Measurements from ENCODE around the gene SLC6A12. TPM values are rescaled to one million over a fixed set of nuclear protein-coding genes. Genes with fewer than 3 reads are reported as not detected.

SLC6A12 gene
- total and polyA plus RNA-seq, 8 donors, result 0.37 to 8.4 (median 1.4) TPM

DNA sequence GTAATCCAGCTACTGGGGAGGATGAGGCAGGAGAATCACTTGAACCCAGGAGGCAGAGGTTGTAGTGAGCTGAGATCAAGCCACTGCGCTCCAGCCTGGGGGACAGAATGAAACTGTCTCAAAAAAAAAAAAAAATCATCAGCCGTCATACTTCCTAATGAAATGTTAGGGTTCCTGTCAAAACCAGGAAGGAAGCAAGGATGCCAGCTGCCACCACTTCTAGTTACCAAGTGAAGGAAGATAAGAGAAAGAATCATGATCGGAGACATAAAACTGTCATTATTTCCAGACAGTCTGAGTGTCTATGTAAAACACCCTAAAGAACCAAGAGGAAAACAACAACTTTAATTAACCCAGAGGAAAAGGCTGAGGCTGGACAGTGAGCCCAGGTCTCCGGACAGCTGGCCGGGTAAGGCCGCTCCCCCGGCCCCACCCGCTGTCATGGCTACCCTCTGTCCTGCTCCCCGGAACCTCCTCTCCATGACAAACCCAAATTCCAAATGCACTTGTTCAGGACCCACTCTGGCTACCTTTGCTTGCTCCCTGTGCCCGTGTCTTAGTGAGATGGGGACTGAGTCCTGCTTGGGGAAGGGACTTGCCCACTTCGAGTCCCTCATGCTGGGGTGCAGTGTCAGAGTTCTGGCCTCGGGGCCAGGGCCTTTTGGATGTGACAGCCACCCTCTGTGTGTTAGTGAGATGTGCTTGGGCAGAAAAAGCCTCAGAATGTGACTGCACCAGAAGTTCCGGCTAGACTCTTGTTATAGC is 29.0 kb downstream of the SLC6A12 start:
- no peak for TF ChIP-seq CTCF (IDR thresholded peaks at IDR 0.05)
- Histone ChIP-seq H3K27me3 (no peaks in the 10 kb centered on the region), H3K9me3 (no peaks in the 10 kb centered on the region), H3K4me1 (no peaks in the 10 kb centered on the region), H3K36me3 (no peaks in the 10 kb centered on the region), H3K4me3 (no peak overlapping the region), H3K27ac (no peak overlapping the region)
- FAIRE-seq (no peak), DNase-seq (peak in 1 of 6 donors; percentile 20), ATAC-seq (no peak)
- intact Hi-C loops (cut with DNase I), result no loop called here
- 70 to 76% methylated on average over 13 of the region's 13 CpGs for WGBS, 2 donors

DNA sequence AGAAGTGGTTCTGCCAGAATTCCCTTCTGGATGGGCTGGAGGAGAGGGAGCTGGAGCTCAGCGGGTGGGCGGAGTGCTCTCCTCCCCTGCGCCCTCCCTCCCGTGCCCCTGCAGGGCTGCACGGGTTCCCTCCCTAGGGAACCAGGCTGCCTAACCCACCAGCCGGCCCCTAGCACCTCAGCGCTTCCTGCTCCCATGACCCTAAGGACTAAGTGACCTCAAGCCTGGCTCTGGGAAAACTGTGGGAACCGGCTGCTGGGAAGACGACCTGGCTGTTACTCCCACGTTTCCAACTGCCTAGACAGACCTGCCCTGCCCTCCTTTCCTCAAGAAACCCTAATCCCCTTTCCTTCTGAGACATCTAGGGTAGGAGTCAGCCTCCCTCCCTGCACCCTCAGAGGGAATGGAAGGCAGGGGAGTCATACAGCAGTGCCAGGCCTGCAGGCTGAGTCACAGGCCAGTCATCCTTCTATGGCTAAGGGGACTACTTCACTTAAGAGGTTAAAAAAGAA is 31.5 kb downstream of the SLC6A12 start:
- intact Hi-C loops (cut with DNase I), result no loop called here
- FAIRE-seq, result no peak
- 65 to 79% methylated on average over 6 to 10 of the region's 10 CpGs for WGBS, 2 donors
- H3K4me3 ChIP-seq, result no peak overlapping the region
- peak in 2 of 6 donors; percentile 11 to 31 for DNase-seq
- H3K9me3 ChIP-seq, result no peaks in the 10 kb centered on the region
- H3K36me3 ChIP-seq, result no peaks in the 10 kb centered on the region
- no peaks in the 10 kb centered on the region for H3K27me3 ChIP-seq
- TF ChIP-seq CTCF (IDR thresholded peaks at IDR 0.05), result no peak
- no peaks in the 10 kb centered on the region for H3K4me1 ChIP-seq
- H3K27ac ChIP-seq, result no peak overlapping the region
- no peak for ATAC-seq

DNA sequence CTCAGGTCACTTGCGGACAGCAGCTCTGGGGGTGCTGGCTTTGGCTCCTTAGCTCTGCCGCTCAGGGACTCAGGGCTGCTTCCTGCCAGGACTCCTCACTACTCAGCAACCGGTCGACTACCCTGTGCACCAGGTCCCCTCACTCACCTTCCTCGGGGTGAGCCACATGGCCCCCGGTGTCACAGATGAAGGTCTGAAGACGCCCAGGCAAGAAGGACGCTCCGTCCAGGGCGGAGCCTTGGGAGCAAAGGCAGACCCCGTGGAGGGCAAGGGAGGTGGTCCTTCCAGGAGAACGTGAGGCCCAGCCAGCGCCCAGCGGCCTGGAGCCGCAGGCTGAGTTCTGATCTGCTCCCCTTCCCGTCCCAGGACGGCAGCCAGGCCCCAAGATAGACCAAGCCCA is 32.0 kb downstream of the SLC6A12 start:
- ATAC-seq (no peak), FAIRE-seq (no peak), DNase-seq (peak in 2 of 6 donors; percentile 22 to 50)
- H3K36me3 ChIP-seq, result no peaks in the 10 kb centered on the region
- H3K4me1 ChIP-seq, result no peaks in the 10 kb centered on the region
- H3K9me3 ChIP-seq, result no peaks in the 10 kb centered on the region
- no peak overlapping the region for H3K4me3 ChIP-seq
- H3K27ac ChIP-seq, result no peak overlapping the region
- no peak for TF ChIP-seq CTCF (IDR thresholded peaks at IDR 0.05)
- intact Hi-C loops (cut with DNase I), result no loop called here
- no peaks in the 10 kb centered on the region for H3K27me3 ChIP-seq
- WGBS, 2 donors, result 76 to 86% methylated on average over 17 of the region's 17 CpGs

- Histone ChIP-seq H3K4me1 (no peaks in the 10 kb centered on the region), H3K4me3 (no peak overlapping the region), H3K9me3 (no peaks in the 10 kb centered on the region), H3K27ac (no peak overlapping the region), H3K36me3 (no peaks in the 10 kb centered on the region), H3K27me3 (no peaks in the 10 kb centered on the region)
- TF ChIP-seq CTCF (IDR thresholded peaks at IDR 0.05), result no peak
- intact Hi-C loops (cut with DNase I), result no loop called here
- 67 to 68% methylated on average over 8 of the region's 8 CpGs for WGBS, 2 donors
- DNase-seq (peak in 2 of 6 donors; percentile 23 to 42), ATAC-seq (peak in 2 of 4 donors; percentile 40 to 79), FAIRE-seq (no peak)
These were observed 33.5 kb downstream of the SLC6A12 start for GRCh38 chr12:180445-180844.

DNA sequence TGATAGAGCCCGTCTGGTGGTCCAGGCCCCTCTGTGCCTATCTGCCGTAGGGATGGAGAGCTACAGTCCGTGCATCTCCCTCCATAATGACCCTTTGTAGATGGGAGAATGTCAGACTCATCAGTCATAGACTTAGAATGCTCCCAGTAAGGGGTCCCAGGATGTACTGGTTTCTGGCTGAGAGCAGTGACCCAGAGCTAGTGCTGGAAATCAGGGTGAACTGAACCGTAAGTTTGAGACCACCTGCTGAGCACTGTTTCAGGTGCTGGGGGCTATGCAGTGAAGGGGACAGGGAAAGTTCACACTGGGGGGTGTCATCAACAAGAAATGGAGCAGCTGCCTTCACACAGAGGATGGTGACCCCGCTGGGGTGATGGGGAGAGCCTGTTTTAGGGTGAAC is 34.1 kb downstream of the SLC6A12 start:
- TF ChIP-seq CTCF (IDR thresholded peaks at IDR 0.05), result no peak
- intact Hi-C loops (cut with DNase I), result no loop called here
- Histone ChIP-seq H3K4me3 (no peak overlapping the region), H3K27ac (no peak overlapping the region), H3K36me3 (no peaks in the 10 kb centered on the region), H3K4me1 (no peaks in the 10 kb centered on the region), H3K9me3 (no peaks in the 10 kb centered on the region), H3K27me3 (no peaks in the 10 kb centered on the region)
- ATAC-seq, result no peak
- WGBS, 2 donors, result 70 to 78% methylated on average over 5 of the region's 5 CpGs
- peak in 1 of 6 donors; percentile 11 for DNase-seq
- FAIRE-seq, result no peak

All from pancreas (tissue), 10 donors.